ENCODE data around the gene LMF2.
"Not testable (repeated sequence)": the region's sequence is repeated elsewhere in the genome, so short reads cannot be mapped to it uniquely, and the experiment has no call there.

LMF2 gene, protein sequence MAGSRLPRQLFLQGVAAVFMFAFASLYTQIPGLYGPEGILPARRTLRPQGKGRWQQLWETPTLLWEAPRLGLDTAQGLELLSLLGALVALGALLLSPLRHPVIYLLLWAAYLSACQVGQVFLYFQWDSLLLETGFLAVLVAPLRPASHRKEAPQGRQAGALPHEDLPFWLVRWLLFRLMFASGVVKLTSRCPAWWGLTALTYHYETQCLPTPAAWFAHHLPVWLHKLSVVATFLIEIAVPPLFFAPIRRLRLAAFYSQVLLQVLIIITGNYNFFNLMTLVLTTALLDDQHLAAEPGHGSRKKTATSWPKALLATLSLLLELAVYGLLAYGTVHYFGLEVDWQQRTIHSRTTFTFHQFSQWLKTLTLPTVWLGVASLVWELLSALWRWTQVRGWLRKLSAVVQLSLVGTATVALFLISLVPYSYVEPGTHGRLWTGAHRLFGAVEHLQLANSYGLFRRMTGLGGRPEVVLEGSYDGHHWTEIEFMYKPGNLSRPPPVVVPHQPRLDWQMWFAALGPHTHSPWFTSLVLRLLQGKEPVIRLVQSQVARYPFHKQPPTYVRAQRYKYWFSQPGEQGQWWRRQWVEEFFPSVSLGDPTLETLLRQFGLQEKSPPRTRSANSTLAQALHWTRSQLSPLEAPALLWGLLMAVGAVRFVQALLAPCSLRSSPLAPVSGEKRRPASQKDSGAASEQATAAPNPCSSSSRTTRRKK

DNA sequence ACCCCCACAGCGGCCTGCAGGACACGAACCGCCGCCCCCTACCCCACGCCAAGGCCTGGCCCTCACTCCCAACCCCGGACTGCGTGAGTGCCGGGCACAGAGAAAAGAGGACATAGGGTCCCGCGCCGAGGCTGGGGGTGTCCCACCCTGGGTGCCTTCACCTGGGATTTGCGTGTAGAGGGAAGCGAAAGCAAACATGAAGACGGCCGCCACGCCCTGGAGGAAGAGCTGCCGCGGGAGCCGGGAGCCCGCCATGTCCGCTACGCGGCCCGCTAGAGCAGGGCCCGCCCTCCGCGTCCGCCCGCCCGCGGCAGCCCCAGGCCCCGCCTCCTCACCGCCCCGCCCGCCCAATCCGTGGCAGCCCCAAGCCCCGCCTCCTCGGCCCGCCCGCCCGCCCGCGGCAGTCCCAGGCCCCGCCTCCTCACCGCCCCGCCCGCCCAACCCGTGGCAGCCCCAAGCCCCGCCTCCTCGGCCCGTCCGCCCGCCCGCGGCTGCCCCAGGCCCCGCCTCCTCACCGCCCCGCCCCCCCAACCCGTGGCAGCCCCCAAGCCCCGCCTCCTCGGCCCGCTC, at the start of gene LMF2:
Gene LMF2 (minus strand): TSS at position 282 of the 570 bp plus-strand sequence. CDS start 27 bp downstream, at position 255.
- DNase-seq (ENCODE audit: low spot score), result no peak

DNA sequence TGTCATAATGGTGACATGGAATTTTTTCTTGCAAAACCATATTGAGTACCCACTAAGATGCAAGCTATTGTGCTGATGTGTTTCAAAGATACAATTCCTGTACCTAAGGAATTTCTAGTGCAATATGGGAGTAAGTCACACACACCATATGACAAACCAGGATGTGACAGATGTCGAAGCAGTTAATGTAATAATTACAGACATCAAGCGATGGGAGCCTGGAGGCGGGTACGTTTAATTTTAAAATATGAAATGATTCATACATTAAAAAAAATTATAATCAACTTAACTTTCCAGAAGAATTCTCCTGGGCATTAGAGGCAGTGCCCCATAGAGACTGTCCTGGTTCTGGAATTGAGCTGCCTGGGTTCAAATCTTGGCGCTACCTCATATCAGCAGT, 49.2 kb upstream of the LMF2 start:
- DNase-seq (ENCODE audit: low spot score), result no peak

DNA sequence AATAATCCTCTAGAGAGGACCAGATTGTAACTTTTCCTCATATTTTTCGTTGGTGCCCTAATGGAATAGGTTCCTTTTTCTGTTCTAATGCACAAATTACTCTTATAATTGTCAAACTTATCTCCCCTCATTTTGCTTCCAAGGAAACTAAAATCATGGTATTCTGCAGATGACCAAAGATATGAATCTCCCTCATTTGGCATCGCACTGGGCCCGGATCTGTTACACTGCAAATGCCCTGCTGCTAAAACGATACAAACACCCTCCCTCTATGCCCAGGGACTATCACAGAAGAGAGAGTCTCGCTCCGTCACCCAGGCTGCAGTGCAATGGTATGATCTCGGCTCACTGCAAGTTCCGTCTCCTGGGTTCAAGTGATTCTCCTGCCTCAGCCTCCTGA, 45.8 kb upstream of the LMF2 start:
- no peak for DNase-seq (ENCODE audit: low spot score)

- no peak for DNase-seq (ENCODE audit: low spot score)
Observed at GRCh38 chr22:50551160-50551752, 43.8 kb upstream of the LMF2 start.

DNA sequence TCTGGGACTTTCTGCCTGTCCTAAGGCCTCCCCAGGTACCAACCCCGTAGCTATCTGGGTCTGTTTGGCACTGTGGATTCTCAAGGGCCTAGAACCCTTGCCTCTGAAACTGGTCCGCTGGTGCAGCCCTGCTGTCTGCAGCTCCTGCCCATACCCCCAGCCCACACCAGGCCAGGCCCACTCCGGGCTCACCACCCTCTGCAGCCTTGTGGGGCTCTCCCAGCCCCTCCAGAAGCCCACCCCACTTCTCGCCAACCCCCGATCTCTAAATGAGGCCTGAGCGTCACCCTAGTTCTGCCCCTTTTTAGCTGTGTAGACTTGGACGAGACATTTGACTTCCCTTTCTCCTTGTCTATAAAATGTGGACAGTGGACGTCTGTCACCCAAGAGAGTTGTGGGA, 42.9 kb upstream of the LMF2 start:
- no peak for DNase-seq (ENCODE audit: low spot score)

DNA sequence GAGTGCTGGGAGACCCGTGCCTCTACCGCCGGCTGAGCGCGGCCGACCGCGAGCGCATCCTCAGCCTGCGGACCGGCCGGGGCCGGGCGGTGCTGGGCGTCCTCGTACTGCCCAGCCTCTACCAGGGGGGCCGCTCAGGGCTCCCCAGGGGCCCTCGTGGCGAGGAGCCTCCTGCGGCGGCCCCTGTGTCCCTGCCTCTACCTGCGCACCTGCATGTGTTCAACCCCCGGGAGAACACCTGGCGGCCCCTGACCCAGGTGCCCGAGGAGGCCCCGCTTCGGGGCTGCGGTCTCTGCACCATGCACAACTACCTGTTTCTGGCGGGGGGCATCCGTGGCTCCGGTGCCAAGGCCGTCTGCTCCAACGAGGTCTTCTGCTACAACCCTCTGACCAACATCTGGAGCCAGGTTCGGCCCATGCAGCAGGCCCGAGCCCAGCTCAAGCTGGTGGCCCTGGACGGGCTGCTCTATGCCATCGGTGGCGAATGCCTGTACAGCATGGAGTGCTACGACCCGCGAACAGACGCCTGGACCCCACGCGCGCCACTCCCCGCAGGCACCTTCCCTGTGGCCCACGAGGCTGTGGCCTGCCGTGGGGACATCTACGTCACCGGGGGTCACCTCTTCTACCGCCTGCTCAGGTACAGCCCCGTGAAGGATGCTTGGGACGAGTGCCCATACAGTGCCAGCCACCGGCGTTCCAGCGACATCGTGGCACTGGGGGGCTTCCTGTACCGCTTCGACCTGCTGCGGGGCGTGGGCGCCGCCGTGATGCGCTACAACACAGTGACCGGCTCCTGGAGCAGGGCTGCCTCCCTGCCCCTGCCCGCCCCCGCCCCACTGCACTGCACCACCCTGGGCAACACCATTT, 41.7 kb upstream of the LMF2 start:
- no peak for DNase-seq (ENCODE audit: low spot score)

DNA sequence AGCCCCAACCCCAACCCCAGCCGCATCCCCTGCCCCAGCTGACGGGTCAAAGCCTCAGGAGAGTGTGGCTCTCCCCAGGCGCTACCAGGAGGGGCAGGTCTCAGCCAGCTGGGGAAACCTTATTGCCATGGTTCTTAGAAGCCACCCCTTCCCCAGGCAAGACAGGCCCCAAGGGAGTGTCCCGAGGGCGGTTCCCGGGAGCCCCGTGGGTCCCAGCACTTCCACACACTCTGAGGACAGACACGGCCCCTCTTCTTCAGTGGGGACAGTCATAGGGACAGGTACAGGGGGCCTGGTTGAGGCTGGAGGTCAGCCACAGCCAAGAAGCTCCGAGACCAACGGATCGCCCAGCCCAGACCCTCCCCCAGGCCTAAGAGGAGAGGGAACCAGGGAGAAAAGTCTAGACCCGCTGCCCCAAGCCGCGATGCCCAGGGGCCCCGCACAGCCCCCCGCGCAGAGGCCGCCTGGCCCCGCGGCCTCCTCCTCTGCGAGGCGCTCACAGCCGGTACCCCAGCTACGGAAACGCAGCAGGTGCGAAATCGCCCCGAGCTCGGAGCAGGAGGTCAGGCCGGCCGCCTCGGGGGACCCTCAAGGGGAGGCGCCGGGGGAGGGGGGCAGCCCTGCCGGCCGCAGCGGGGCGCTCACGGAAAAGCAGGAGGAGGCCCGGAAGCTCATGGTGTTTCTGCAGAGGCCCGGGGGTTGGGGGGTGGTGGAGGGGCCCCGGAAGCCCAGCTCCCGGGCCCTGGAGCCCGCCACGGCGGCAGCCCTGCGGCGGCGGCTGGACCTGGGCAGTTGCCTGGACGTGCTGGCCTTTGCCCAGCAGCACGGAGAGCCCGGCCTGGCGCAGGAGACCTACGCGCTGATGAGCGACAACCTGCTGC, 40.8 kb upstream of the LMF2 start:
- no peak for DNase-seq (ENCODE audit: low spot score)

DNA sequence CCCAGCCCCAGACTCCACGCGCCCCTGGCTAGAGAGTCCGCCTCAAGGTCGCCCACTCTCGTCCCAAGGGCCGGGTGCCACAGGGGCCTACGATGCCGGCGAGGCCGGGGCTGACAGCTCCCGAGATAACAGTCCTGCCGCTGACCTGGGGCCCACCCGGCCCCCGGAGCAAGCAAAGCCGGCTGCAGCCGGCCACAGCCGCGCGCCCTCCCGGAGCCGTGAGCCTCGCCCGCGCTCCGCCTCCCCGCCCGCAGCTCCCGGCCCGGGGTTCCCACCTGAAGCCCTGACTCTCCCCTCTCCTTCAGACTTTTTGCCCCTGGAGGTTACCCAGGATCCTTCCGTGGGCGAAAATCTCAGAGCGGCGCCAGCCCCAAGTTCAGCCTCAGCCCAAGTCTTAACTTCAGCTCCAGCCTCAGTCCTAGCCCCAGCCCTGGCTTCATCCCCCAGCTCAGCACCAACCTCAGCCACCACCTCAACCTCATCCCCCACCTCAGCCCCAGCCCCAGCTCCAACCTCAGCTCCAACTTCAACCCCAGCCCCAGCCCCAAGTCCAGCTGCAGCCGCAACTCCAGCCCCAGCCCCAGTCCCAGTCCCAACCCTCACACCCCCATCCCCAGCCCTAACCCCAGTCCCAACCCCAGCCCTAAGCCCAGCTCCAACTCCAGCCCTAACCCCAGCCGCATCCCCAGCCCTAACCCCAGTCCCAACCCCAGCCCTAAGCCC, 39.9 kb upstream of the LMF2 start:
- DNase-seq (ENCODE audit: low spot score), result no peak

GRCh38 chr22:50546326-50547262, 39.1 kb upstream of the LMF2 start:
- DNase-seq (ENCODE audit: low spot score), result no peak

DNA sequence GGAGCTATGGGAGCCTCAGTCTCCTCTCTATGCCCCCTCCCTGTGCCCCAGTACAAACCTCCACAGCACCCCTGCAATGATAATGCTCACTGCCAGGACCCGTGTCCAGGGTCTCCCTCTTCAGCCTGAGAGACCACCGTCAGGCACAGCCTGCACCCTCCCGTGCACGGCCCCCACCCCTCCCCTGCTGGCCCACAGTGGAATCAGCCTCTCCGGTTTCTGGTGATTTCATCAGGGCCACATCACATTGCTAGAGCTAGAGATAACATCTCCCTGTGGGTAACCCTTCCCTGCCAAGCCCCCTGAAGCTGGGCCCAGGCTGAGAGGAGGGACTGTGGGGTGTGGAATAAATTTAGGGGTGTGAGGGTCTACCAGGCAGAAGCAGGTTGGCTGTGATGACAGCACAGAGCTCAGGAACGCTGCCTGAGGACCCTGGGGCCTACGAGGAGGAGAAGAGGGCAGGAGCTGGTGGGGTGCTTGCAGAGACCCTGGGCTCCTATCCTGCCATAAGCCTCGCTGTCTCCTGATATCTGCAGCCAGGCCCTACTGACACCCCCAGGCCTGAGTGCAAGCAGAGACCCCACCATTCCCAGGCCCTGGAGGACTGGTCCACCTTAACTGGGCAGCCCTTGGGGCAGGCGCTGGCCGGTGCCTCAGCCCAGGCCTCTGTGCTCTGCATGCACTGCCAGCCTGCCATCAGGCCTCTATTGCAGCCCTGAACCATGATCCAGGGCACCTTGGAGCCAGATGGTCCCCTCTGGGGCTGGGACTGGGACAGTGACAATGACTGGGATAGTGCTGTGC, 38.2 kb upstream of the LMF2 start, which contains the start of gene KLHDC7B:
Gene KLHDC7B (plus strand): TSS at position 378 of the 804 bp plus-strand sequence. CDS start 345 bp downstream, at position 723.
- DNase-seq (ENCODE audit: low spot score), result no peak

GRCh38 chr22:50544746-50545253, 37.3 kb upstream of the LMF2 start:
- DNase-seq (ENCODE audit: low spot score), result no peak

DNA sequence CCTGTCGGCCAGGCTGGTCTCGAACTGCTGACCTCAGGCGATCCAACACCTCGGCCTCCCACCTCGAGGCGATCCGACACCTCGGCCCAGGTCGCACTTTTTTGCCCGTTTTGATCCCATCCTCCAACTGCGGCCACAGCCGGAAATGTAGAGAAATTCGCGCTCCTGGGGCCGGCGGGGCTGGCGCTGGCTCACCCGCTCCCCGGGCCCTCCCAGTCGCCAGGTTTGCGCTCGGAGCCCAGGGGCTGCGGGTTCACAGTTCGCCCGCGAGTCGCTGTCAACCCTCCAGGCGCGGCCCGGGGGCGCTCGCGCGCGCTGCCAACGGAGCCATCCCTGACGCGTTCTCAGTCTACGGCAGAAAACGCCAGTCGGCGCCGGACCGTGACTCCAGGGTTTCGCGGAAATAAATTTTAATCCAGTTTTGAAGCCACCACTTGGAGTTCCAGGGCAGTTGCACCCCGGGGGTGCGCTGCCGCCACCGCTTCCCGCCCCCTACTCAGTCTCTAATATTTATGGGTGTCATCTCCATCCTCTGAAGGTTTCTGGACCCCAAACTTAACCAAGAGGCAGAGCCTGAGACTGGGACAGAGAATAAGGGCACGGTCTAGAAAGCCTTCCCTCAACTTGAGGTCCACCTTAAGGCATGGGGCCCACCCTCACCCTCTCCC, 36.7 kb upstream of the LMF2 start:
- no peak for DNase-seq (ENCODE audit: low spot score)

DNA sequence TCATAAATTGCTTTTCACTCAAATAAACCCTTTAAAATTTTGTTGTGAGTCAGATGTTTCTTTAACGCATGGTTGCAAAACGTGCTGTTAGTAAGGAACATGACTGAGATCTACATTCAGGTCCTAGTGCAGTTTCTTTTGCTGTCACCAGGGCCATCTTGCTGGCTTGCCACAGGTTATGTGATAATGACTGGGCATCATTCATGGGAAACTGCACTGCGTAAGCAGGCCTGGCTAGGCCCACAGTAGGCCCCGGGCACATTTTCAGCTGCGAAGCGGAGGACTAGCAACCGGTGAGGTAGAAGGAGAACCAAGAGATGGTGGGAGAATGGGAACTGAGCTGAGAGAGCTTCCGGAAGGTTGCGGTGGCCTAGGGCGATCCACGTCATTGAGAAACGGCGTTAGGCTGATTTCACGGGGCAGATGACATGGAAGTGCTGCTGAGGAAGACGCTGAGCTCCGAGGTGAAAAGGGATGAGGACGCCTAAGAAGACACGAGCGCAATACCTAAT, 35.0 kb upstream of the LMF2 start:
- no peak for DNase-seq (ENCODE audit: low spot score)

DNA sequence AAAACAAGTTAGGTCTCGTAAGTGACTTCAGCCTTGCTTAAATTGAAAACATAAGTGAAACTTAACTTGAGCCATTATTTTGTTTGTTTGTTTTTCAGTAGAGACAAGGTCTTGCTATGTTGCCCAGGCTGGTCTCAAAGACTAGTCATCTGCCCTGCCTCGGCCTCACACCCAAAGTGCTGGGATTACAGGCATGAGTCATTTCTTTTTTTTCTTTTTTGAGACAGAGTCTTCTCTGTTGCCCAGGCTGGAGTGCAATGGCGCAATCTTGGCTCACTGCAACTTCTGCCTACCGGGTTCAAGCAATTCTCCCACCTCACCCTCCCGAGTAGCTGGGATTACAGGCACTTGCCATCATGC, 34.1 kb upstream of the LMF2 start:
- DNase-seq (ENCODE audit: low spot score), result not testable (repeated sequence)

- DNase-seq (ENCODE audit: low spot score), result no peak
Observed at GRCh38 chr22:50540381-50540780, 32.9 kb upstream of the LMF2 start.

DNA sequence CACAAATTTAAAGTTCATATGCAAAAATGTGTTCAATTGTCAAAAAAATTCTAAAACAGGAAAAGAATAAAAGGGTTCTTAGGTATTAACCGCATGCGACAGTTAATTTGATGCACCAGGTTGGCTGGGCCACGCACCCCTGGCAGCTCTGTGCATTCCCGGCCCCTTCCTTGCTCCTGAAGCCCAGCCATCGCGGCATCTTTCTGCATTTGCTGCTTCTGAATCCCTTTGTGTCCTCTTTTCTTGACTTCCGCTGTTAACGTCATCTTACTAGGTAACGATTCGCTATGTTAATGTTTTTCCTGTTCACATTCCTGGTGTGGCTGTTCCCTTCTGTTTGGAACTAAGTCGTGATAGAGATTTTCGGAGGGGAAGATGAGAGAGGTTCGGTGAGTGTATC, 30.3 kb upstream of the LMF2 start:
- DNase-seq (ENCODE audit: low spot score), result no peak

GRCh38 chr22:50536226-50536625, 28.7 kb upstream of the LMF2 start:
- no peak for DNase-seq (ENCODE audit: low spot score)

Data from hematopoietic multipotent progenitor cell treated with erythropoietin and hydrocortisone succinate and interleukin-3 and kit ligand, for 17 days (in vitro differentiated cells).